GM18868 (cell line): Measurements from ENCODE around the gene GMDS.

ENCODE experiments used
- ATAC-seq: cut with Tn5 transposase; IDR thresholded peaks from one replicate; pipeline ENCODE4 v1.9.1; 2021; ENCODE audit warnings: mild to moderate bottlenecking, moderate library complexity; ENCODE audit not compliant: unreplicated experiment

Gene GMDS

GRCh38 chr6:2209226-2209809 lies 36.1 kb downstream of the GMDS start:
- peak; percentile 82 for ATAC-seq

DNA sequence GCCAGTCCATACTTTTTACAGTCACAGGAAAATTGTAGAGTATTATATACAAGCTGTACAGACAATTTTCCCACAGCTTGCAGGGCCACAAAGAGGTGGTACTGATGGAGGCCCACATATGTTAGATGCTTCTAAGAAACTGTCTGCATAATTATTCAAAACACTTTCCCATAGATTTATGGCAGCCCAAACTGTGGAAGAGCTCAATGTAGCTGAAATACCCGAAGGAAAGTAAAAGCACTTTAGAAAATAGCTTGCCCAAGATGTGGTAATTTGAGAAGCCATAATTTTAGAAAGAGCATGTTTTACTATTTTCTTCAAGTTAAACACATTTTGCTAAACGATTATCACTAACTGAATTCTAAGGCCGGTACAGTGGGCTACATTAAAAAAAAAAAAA lies 36.9 kb downstream of the GMDS start:
- no peak for ATAC-seq

DNA sequence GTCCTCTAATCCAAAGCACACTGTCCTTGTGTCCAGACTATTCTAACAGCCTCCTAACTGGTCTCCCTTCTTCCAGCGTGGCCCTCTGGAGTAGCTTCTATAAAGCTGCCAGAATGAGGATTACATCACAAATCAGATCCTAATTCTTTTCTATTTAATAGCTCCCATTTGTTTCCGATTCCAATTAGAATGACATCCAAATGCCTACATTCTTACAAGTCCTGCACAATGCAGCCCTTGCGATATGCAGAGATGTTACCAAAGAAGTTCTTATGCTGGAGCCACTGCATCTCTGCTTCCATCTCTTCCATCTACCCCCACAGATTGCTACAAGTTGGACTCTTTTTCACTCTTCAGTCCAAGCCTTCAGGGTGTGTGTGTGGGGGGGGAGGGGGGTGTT lies 40.0 kb downstream of the GMDS start:
- ATAC-seq = no peak

DNA sequence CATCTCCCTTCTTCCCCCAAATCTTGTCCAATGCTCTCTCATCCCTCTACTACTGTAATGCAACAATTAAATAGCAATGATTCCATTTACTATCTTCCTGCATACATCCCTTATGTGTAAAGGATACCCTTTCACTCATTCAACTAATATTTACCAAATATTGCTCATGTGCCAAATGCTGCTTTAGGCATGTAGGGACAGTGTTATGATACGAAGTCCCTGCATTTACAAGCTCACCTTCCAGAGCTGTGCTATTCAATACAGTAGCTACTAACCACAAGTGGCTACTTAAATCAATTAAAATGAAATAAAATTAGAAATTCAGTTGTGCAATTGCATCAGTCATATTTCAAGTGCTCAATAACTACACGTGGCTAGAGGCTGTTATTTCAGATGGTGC lies 41.1 kb downstream of the GMDS start:
- no peak for ATAC-seq

- ATAC-seq = no peak
Observed at GRCh38 chr6:2203264-2203663, 42.1 kb downstream of the GMDS start.

GRCh38 chr6:2197984-2198383 lies 47.4 kb downstream of the GMDS start:
- ATAC-seq = no peak

DNA sequence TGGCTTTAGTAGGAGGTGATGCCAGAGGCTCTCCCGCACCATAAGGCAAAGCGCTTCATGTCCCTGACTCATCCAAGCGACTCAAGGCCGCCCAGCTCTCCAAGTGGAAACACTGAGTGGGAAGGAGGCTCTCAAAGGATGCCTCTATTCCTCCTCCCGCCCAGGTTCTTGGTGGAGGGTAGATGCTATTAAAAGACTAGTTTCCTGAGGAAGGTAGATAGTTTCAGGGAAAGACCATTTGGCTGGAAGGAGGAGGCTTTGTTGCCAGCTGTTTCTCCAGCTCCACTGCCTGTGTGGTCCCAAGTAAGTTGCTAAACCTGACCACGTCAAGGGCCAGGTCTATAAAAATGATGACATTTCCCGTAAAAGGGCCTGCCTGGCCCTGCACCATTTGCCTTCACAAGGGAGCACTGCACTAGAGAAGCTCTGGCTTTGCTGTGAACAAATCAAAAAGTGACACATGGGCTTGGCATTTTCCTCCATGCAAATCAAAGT lies 48.2 kb downstream of the GMDS start:
- ATAC-seq = no peak

GRCh38 chr6:2196079-2196679 lies 49.2 kb downstream of the GMDS start:
- ATAC-seq = peak; percentile 53

DNA sequence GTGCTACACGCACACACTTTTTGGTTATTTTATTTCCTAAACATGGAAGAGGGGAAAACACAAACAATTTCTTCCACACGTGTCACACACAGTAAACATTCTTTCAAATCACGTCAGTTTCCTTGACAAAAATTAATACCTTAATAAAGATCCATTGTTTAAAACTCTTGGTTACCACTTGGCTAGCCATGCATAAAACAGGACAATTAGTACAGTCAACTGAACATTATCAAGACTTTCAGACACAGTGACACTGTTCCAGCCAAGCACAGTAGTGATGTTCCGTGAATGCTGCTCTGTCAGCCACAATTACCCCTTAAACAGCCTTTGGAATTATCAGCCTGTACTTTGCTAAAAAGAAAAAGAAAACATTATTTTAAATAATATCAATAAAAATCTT lies 50.8 kb downstream of the GMDS start:
- no peak for ATAC-seq

DNA sequence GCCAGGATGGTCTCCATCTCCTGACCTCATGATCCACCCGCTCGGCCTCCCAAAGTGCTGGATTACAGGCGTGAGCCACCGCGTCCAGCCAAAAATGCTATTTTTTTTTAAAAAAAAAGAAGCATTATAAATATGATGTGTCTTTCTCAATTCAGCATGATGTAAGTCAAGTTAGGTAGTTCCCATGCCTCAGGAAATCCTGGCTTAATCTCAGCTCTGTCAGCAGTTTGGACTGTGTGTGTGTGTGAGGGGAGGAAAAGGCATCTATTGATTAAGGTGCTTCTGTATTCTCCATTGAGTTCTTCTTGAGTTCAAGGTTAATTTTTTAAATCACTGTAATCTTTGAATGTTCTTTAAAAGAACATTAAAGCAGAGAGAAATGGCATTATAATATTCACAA lies 51.5 kb downstream of the GMDS start:
- ATAC-seq = no peak

- no peak for ATAC-seq
Observed at GRCh38 chr6:2192976-2193375, 52.4 kb downstream of the GMDS start.

DNA sequence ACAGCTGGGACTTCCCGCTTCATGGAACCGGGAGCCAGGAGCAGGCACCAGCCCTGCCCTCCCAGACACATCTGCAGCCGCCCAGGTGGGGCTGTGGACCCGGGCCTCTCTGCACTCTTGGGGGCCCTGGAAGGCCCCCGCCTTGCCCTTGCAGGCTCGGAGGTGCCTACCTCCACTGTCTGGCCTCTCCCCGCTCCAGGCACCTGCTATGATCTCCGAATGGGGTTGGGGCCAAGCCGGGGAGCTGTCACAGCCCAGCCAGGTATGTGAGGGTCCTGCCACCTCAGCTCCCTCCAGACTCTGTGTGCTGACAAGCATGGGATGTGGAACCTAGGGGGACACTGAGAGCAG lies 54.0 kb downstream of the GMDS start:
- no peak for ATAC-seq

- no peak for ATAC-seq
Observed at GRCh38 chr6:2190661-2191389, 54.6 kb downstream of the GMDS start.

DNA sequence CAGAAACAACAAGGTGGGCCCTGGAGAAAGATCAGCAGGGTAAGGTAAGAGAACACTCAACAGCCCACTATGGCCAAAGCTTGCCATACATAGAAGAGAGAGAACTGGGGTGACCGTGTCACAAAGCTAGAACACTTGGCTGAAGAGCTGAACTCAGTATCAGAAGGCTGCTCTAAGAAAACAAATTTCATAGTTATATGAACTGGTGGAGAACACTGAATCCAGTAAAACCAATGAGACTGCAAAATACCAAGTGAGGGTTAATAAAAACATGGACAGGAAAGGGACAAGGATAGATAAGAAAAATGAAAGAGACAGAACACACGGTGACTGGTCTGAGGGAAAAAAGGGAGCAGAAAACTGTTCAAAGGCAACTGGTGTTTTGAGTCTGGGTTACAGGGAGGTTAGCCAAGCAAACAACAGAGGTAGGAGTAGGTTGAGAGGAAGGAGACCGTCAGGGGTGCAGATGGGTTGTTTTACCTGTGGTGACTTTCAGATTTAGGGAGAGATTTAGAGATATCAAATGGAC lies 56.5 kb downstream of the GMDS start:
- ATAC-seq = no peak

- ATAC-seq = no peak
Observed at GRCh38 chr6:2188397-2188796, 57.0 kb downstream of the GMDS start.

DNA sequence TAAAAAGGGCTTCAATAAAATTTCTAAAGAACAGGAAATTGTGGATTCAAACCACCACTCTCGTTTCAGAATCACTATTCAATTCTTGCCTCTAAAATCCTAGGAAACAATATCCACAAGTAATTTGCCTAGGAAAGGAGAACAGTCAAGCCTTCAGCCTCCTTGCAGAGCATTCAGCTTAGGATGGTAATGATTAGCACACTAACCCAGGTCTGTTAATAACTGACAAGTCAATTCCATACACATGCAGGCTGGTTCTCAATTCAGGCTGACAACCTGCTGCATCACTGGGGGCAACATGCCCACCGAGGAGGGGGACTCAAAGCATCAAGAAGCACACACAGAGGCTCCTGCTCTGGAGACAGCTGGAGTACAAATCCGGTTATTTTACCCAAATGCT lies 57.6 kb downstream of the GMDS start:
- ATAC-seq = no peak

GRCh38 chr6:2186516-2186915 lies 58.9 kb downstream of the GMDS start:
- peak; percentile 92 for ATAC-seq

DNA sequence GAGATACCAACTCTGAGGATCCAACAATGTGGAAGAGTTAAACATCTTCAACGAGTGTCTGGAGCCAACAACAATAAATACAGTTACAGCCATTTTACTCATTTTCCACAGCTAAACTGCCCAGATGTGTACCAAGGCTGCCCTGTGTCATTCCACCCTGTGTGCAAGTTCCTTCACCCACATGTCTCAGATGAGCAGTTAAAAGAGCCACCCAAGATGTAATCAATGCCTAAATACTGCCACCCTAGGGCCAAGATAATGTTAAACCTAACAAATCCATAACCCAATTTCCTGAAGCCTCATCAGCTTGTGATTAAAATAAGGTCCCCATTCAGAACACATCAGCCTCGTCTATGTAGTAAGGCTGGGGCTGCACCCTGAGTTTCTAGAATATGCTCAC lies 59.9 kb downstream of the GMDS start:
- no peak for ATAC-seq

- ATAC-seq = no peak
Observed at GRCh38 chr6:2184700-2185455, 60.5 kb downstream of the GMDS start.

DNA sequence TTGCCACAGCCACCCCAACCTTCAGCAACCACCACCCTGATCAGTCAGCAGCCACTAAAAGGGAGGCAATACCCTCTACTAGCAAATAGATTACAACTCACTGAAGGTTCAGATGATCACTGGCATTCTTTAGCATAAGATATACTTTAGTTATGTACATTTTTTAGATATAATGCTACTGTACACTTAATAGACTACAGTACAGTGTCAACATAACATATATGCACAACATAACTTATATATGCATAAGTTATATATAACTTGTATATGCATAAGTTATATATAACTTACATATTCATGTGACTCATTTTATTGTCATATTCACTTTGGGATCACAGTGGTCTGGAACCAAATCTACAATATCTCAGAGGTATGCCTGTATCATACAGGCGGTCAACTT lies 61.7 kb downstream of the GMDS start:
- ATAC-seq = no peak

- ATAC-seq = no peak
Observed at GRCh38 chr6:2183246-2183645, 62.2 kb downstream of the GMDS start.
